Suppressor macrophage (primary cell): ENCODE data around the gene HS2ST1.

Experiments used
- DNase-seq, 4 experiments: peaks; one replicate each; pipeline ENCODE4 v3.0.0-alpha.2; 2020 to 2022

The HS2ST1 gene

DNA sequence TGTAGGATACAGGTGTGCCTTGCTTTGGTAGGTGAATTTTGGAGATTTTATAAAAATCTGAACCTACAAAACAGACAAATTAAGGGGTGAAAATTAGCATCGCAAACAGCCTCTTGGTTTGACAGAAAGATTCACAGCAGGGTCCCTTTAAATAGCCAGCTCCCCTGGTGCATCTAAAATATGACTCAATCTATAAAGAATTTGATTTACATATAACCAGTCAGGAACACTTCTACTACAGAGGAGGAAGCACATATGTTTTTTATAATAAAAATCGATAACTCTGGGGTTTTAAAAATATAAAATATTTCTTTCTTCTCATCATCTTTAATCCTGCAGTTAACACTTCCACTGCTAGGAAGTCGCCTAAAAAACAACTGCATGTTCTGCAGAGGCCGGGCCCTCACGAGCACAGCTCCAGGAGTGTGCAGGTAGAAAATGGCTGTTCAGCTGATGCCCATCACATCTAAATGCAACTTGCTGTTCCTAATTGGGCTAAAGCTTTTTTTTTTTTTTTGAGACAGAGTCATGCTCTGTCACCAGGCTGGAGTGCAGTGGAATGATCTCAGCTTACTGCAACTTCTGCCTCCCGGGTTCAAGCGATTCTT lies 203.4 kb downstream of the HS2ST1 start:
- no peak for DNase-seq

DNA sequence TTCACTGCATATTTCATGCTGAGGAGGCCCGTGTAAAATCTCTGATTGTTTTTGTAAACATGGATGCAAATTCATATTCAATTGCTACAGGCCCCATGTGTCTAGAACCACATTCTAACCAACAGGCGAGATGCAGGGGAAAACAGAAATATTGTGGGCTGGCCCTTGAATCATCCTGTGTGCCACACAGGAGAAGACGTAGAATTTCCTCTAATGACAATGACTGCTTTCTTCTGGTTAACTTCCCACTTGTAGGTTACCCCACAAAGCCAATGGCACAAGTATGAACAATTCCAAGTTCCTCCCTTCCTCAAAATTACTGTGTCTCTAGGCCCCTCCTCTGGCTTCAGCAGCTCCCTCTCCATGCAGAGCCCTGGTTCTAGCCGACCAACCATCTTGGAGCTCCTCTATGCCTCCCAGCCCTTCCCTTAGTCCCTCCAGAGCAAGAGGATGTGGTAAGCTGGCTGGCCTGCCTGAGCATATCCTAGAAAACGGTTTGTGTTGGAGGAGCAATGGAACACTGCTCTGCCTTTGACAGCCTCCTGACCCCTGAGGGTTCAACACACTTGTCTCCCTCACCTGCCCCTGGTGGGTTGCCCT lies 205.2 kb downstream of the HS2ST1 start:
- peak; percentile 34 to 73 (median 51) for DNase-seq

DNA sequence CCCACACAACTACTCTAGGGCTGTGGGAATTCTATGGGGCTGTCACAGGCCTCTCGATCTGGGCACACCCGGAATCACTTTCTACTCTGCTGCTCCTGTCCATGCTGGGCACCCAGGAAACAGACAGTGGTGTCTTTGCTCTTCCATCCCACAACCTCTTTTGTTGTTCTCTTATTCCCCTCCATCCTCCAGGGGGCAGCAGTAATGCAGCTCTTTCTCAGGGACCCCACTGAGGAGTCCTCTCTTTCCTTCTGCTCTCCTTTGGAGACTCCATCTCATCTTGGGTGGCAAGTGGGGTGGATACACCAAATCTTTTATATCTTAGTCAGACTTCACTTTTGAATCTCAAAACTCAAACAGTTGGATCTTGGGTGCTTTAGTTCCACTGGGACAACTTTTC lies 206.3 kb downstream of the HS2ST1 start:
- no peak for DNase-seq

DNA sequence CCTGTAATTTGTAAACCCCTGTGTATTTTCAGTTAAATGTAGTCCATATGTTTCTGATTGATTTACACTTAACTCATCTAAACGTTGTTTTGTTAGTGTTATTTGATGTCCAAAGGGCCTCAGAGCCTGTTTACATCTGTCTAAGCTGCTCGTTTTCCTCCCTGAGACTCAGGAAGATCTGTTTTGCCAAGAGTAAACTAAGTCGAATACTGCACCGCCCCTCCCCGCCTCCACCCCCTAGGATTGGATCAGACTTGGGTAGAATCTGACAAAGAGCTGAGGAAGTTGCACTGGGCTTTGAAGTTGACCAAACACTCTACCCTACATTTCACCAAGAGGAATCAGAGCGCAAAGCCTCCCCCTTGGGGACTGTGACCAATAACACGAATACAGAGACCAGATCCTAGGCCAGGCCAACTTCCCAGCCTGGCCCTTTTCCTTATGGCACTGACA lies 207.3 kb downstream of the HS2ST1 start:
- no peak for DNase-seq

DNA sequence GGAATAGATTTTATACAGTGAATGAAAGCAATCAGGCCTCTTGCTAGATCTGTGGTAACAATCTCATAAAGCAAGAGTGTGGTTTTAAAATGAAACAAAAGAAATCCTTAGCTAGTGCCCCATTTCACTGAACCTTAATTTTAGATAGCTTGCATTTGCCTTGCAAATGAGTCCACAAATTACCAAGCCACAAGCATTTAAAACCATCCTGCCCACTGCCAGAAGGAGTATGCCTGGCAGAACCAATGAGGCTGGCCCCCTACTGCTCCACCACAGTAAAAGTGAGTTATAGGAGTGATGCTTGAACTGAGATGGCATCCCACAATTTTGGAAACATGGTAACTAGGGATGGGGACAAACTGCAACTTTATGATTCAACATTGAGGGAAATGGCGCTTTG lies 207.8 kb downstream of the HS2ST1 start:
- DNase-seq = no peak

DNA sequence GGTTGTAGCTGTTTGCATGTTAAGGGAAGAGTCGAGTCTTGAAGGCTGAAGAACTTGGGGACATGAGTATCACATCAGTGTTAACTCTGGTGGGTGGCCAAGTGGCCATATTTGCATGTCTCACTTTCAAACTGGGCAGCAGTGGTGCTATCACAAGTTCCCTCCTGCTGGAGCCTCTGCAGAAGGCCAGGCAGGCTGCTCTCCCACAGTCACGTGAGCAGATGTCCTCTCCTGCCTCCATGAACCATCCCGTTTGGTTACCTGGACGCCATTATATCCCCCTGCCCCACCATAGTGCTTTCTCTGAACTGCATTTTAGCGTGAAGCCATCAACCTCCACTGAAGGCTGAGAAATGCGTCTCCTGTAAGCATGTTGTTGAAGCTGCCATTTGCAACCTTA lies 209.2 kb downstream of the HS2ST1 start:
- no peak for DNase-seq

DNA sequence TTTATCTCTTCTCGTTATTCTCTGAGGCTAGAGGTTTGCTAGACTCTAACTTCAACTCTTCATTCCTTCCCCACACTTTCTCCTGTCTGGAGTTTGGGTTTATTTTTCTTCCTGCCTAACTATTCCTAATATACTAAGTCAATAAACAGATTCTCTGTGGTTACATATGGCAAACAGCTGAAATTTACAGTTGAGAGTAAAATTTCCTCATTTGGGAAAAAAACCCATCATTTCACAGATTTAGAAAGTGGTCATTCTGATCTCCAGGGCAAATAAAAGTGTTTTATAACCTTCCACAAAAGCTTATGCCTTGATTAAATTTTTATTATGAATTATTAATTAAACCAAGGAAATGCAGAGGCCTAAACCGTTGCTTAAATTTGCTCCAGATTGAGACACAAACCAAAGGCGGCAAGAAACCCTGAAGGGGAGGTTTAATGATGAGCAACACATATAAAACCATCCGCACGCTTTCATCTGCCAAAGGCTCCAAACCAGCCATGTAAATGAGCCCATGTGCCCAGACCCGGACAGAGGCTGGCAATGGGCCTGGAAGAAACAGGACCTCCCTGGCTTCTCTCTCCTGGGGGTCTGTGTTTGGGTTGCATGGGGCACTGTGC lies 212.6 kb downstream of the HS2ST1 start:
- no peak for DNase-seq

DNA sequence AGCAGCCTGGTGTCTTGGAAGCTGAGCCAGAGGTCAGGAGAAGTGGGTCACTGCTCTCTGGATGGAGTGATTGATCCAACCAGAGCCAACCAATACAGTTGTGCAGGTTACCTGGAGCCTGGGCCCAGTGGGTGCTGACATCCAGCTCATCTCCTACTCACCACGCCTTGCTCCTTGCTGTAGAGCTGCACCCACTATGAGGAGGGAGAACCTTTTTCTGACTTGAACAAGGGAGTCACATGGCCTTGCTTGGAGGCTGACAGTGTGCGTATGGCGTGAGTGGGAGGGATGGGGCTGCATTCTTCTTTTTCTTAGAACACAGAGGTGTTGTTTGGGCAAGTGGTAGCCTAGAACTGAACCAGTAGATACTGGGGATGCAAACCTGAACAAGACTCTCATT lies 213.1 kb downstream of the HS2ST1 start:
- DNase-seq = no peak

DNA sequence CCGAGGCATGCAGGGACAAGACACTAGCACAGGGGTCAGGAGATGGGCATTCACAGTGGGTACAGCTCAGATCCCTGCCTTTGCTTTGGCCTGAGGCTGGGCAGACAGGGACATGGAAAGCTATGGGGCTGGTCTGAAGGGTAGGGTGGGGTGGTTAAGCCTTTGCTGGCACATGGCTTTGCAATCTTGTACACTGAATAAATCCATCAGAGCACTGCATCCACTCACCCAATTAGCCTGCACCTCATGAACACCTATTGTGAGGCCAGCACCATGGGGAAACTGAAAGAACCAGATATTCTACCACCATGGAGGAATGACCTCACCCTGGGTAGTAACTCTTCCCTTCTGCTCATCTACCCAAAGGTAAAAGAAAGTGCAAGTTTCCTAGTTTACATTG lies 214.6 kb downstream of the HS2ST1 start:
- DNase-seq = no peak

DNA sequence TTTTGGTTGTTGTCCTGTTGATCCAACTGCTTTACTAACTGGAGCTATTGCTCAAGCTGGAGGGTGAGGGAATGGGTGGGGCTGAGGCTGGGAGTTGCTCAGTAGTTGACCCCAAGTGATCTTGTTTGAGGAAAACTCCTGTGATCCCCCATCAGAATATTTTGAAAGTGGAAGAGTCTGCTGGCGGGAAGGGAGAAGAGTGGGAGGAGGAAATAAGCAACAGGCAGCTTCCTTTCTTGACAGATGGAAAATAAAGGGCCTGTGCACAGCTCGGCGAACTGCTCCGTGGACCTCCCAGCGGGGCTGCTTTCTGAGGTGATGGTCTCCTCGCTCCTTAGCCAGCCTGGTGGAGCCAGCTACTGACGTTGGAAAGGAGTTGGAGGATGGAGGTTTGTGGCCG lies 215.2 kb downstream of the HS2ST1 start:
- DNase-seq = no peak

DNA sequence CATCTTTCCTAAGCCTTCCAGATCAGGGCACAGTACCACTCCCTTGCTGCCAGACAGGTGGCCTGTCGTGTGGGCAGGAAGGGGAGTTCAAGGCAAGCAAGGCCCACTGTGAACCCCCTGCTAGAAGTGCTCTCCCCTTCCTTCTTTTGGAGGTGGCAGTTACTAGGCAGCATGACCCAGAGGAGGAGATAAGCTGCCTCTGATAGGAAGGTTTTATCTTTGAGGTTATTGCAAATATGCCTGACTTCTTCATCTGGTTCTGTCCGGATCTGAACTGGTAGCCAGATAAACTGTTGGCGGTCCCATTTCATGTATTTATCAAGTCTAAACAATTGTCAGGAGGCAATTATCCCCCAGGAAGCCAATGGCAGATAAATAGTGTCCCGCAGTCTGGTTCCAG lies 216.0 kb downstream of the HS2ST1 start:
- DNase-seq = no peak

DNA sequence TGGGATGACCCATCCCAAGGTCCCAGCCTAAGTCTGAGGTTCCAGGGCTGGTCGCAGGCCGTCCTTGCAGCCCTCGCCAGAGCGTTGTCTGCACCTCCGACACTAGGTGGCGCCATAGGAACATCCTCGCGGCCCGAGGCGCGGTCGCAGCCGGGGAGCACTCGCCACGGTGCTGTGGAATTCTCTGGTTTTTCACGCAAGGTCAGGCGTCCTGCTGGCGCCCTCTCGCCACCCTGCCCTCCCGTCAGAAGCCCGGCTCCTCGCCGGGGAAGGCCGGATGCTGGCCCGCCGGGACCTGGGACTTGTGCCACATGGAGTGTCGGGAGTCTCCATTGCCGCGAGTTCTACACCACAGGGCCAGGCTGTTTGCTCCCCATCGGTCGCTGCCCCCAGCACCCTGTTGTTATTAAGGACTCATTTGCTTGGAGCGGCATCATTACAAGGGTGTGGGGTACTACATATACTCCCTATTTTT lies 217.4 kb downstream of the HS2ST1 start:
- DNase-seq = peak; percentile 86 to 95 (median 91)

DNA sequence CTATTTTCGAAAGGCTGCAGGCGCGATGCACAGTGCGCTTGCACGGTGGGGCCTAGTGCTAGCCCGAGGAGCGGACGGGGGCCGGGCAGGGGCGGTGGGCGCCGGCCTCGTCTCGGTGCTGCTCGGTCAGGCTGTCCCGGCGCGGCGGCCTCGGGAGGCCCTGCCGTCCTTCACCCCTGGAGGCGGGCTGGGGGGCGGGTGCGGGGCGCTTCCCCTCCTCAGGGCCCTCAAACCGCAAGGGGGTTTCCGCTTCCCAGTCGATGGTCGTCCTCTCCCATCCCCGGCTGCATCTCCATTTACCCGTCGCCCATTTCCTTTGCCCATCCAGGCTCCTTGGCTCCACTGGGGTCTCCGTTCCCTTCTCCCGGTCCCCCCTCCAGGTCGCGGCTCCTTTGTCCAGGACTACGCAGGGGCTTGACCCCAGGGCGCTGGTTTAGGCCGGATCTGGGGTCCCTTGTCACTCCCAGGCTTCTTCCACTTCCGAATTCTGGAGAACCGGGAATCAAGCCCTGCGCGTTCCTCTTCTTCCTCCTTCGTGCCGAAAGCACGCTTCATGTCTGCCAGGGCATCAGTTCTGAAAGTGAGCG lies 217.9 kb downstream of the HS2ST1 start:
- DNase-seq = peak in 1 of 4 experiments; percentile 39

DNA sequence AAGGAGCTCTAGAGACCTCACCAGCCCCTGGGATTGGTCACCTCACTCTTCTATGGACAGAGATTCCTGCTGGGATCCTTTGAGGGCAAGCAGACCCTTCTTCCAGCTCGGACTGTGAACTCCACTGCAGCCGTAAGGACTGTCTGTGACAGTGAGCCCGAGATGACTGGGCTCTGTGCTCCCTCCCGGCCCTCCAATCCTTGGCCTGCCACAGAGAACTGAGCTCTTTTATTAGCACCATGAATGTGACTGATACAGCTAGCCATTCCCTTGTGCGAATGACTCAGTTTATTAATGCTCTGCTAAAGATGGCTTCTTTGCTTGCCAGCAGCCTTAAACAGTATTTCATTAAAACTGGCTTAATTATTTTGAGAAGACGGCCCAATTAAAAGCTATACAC lies 219.6 kb downstream of the HS2ST1 start:
- no peak for DNase-seq

DNA sequence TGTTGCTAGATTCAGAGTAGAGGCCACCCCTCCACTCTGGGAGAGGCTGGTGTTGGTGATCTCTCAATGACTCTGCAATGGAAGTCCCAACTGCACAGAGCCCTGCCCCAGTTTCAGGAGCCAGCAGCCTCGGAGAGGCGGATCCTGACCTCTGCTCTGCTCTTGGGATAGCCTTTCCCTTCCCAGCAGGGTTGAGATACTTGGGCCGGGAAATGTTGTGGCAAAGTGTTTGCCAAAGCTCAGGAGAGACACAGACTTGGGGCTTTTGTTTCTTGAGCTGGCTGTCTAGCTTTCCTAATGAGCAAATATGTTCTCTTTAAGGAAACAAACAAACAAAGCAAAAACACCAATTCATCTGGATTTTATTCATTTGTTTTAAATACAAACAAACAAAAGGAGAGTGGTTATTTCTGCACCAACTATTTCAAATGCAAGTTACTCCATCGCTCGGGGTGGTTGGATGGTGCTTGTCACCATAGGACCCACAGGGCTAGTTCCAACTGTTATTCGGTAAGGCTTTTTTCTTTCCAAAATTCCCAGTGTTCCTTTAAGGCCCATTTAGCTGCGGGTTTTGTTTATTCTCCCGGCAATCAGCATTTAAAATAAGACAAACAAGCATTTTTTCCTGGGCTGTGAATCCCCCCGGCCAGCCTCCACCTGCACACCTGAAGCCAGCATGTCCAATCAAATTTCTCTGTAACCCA lies 220.3 kb downstream of the HS2ST1 start:
- no peak for DNase-seq

DNA sequence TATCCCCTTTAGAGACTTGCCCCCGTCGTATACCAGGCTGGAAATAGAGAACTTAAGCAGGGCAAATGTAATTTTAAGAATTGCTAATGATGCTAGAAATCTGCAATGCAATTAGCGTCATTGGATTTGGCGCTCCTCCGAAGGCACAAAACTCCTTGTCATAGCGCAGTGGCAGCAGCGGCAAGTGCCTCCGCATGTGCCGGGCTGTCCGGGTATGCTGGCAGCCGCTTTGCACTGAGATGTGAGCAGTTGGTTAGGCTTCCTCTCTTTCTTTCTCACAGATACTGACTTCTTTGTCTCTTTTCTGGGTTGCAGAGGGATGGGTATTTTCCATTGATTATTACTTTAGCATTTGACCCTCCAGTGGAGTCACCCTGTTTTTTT lies 220.9 kb downstream of the HS2ST1 start:
- no peak for DNase-seq

DNA sequence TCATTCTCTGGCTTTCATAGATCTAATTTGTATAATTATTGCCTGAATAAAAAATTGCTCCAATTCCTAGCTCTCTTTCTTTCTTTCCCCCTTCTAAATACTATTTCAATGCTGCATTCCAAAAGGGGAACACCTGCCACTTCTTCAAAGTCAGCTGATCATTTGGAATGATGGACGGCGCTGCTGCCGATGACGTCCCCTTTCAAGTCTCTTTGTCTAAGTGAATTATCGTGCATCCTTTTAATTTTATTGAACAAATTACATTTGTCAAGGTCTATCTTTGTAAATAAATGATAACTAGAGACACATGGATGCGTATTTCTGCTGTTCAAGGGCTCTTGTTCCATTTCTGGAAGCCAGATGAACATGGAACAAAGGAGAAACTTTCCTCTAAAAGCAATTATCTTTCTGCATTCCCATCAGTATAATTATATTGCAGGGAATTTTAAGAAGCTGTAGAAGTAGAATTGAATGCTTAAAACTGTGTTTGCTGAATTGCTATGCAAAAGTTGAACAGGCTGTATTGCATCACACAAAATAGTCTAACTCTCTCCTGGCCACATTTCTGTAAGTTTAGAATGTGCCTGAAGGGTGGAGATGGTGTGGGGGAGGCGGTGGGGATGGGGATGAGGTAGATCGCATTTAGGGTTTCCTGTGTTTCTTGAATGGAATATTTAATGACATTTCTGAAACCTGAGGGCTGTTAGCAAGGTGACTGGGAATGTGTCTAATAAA lies 222.3 kb downstream of the HS2ST1 start:
- no peak for DNase-seq

DNA sequence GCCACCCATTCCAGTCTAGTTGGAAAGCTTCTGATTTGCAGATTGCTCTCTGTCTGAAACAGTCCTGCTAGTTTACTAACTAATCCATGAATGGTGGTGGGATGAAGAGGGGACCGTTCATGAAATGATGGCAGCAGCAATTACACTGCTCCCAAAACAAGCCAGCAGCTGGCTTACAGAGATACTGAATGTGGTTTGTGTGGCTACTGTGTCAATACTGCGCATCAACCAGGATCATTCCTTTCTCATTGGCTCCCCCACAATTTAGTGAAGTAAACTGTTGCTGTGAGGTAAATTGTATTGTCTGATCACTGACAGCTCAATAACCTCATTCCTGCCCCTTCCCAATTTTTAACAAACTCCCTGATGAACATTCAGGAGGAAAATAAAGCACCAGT lies 222.9 kb downstream of the HS2ST1 start:
- no peak for DNase-seq

DNA sequence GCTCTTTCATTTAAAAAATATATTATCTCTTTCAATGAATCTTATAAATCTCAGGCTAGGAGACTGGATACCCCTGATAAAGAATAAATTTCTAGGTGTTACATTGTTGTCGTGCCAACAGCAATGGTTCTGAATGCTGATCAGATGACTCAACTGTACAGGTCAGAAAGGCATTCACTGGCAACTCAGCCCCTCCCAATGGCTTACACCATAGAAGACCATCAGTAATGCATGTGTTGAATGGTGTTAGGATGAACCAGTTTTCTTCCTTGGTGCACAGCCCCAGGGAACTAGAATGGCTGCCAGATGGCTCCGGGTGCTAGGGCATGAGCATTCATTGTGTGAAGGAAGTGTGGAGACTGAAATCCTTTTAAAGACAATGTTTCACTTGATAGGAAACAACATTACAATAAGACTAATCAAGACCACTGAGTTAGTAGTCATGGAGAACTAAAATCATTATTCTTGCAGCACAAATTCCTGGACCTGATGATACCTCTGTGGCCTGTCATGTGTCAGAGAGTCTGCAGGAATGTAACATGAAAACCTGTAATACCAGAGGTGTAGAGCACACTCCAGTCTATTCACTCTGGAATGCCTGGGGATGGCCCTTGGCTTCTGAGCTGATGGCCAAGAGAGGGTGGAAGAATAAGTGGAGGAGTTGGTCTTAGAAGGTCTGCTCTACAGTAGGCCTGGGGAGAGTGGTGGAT lies 226.6 kb downstream of the HS2ST1 start:
- DNase-seq = no peak

DNA sequence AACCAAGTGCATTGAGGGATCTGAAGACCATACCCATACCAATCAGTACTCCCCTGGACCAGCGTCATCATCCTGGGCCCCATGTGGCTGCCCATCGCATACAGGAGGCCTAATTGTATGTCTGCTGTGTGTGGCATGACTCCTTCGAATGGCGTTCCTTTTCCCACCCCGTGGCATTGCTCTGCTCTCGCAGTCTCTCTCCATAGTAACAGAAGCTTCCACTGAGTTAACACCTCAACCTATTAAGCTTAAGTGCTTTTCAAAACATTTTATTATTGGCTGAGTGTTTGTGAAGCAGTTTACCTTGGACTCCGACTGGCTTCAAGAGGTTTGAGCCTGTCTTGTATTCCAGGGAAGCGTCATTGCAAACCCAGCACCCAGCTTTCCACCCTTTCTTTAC lies 227.1 kb downstream of the HS2ST1 start:
- DNase-seq = no peak

DNA sequence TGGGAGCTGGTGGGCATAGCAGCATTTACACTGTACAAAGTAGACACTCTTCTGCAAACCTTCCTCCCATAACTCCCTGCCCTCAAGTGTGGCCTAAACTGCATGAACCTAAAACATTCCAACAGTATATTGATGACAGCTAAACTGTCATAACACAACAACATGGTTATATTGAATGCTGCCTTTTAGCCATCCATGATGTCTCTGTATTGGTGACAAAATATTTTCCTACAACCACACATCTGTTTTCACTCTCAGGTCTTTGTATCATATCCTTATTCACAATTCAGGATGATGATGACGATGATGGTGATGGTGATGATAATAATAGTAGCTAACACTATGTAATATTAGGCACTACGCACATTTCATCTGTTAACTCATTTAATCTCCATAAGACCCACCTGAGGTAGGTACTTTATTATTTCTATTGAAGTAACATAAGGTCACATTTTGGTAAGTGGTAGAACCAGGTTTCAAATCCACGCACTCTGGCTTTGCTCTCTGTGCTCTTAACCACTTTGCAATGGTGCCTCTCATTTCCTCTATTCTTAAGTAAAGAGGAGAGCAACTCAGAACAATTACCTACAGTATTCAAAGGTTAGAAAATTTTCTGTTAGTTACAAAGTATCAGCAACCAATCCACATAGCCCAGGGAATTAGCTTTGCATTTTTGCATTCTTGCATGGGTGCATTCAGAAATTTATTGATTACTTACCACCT lies 229.1 kb downstream of the HS2ST1 start:
- no peak for DNase-seq
